Measurements from ENCODE around the gene SPTLC1.
"Not testable (repeated sequence)": the region's sequence is repeated elsewhere in the genome, so short reads cannot be mapped to it uniquely, and the experiment has no call there.

SPTLC1 gene

GRCh38 chr9:92121265-92121664 is 6.1 kb upstream of the SPTLC1 start:
- no peak for ATAC-seq (ENCODE audit: low read depth)
- H3K4me1 ChIP-seq (ENCODE audit: insufficient read depth, poor library complexity, severe bottlenecking) = no peaks in the 10 kb centered on the region
- DNase-seq (ENCODE audit: low spot score) = no peak
- H3K27ac ChIP-seq (ENCODE audit: poor library complexity, severe bottlenecking) = no peak overlapping the region
- H3K9me3 ChIP-seq (ENCODE audit: severe bottlenecking) = no peaks in the 10 kb centered on the region
- TF ChIP-seq CTCF (IDR thresholded peaks at IDR 0.05; ENCODE audit: poor library complexity, severe bottlenecking) = no peak
- no peak overlapping the region for H3K4me3 ChIP-seq (ENCODE audit: severe bottlenecking)
- no peaks in the 10 kb centered on the region for H3K27me3 ChIP-seq (ENCODE audit: insufficient read depth, poor library complexity, severe bottlenecking)
- no peaks in the 10 kb centered on the region for H3K36me3 ChIP-seq (ENCODE audit: low read depth)

- H3K9me3 ChIP-seq (ENCODE audit: severe bottlenecking) = no peaks in the 10 kb centered on the region
- DNase-seq (ENCODE audit: low spot score) = no peak
Measured at GRCh38 chr9:92120138-92120537, 4.9 kb upstream of the SPTLC1 start.

GRCh38 chr9:92119586-92119985 is 4.4 kb upstream of the SPTLC1 start:
- no peak overlapping the region for H3K27ac ChIP-seq (ENCODE audit: poor library complexity, severe bottlenecking)
- TF ChIP-seq CTCF (IDR thresholded peaks at IDR 0.05; ENCODE audit: poor library complexity, severe bottlenecking) = no peak
- ATAC-seq (ENCODE audit: low read depth) = no peak
- H3K9me3 ChIP-seq (ENCODE audit: severe bottlenecking) = no peaks in the 10 kb centered on the region
- no peak overlapping the region for H3K4me3 ChIP-seq (ENCODE audit: severe bottlenecking)
- H3K27me3 ChIP-seq (ENCODE audit: insufficient read depth, poor library complexity, severe bottlenecking) = no peaks in the 10 kb centered on the region
- DNase-seq (ENCODE audit: low spot score) = no peak
- no peaks in the 10 kb centered on the region for H3K4me1 ChIP-seq (ENCODE audit: insufficient read depth, poor library complexity, severe bottlenecking)
- H3K36me3 ChIP-seq (ENCODE audit: low read depth) = no peaks in the 10 kb centered on the region

More at GRCh38 chr9:92120138-92120537, 4.9 kb upstream of the SPTLC1 start:
- H3K27ac ChIP-seq (ENCODE audit: poor library complexity, severe bottlenecking) = no peak overlapping the region
- no peaks in the 10 kb centered on the region for H3K36me3 ChIP-seq (ENCODE audit: low read depth)
- TF ChIP-seq CTCF (IDR thresholded peaks at IDR 0.05; ENCODE audit: poor library complexity, severe bottlenecking) = no peak
- no peaks in the 10 kb centered on the region for H3K4me1 ChIP-seq (ENCODE audit: insufficient read depth, poor library complexity, severe bottlenecking)
- H3K4me3 ChIP-seq (ENCODE audit: severe bottlenecking) = no peak overlapping the region
- H3K27me3 ChIP-seq (ENCODE audit: insufficient read depth, poor library complexity, severe bottlenecking) = no peaks in the 10 kb centered on the region
- no peak for ATAC-seq (ENCODE audit: low read depth)

- peaks cover 45% of the 10 kb centered on the region for H3K36me3 ChIP-seq (ENCODE audit: low read depth)
- TF ChIP-seq CTCF (IDR thresholded peaks at IDR 0.05; ENCODE audit: poor library complexity, severe bottlenecking) = no peak
- no peaks in the 10 kb centered on the region for H3K27me3 ChIP-seq (ENCODE audit: insufficient read depth, poor library complexity, severe bottlenecking)
- H3K4me1 ChIP-seq (ENCODE audit: insufficient read depth, poor library complexity, severe bottlenecking) = no peaks in the 10 kb centered on the region
- DNase-seq (ENCODE audit: low spot score) = no peak
- no peaks in the 10 kb centered on the region for H3K9me3 ChIP-seq (ENCODE audit: severe bottlenecking)
- no peak for ATAC-seq (ENCODE audit: low read depth)
- H3K4me3 ChIP-seq (ENCODE audit: severe bottlenecking) = no peak overlapping the region
- no peak overlapping the region for H3K27ac ChIP-seq (ENCODE audit: poor library complexity, severe bottlenecking)
Measured at GRCh38 chr9:92108122-92108521, 7.1 kb downstream of the SPTLC1 start.

GRCh38 chr9:92105446-92106225 is 9.6 kb downstream of the SPTLC1 start:
- ATAC-seq (ENCODE audit: low read depth); H3K4me3 ChIP-seq (ENCODE audit: severe bottlenecking); H3K9me3 ChIP-seq (ENCODE audit: severe bottlenecking); H3K4me1 ChIP-seq (ENCODE audit: insufficient read depth, poor library complexity, severe bottlenecking); H3K27ac ChIP-seq (ENCODE audit: poor library complexity, severe bottlenecking); DNase-seq (ENCODE audit: low spot score); H3K27me3 ChIP-seq (ENCODE audit: insufficient read depth, poor library complexity, severe bottlenecking): not testable (repeated sequence)
- H3K36me3 ChIP-seq (ENCODE audit: low read depth) = peaks cover 30% of the 10 kb centered on the region

- H3K27me3 ChIP-seq (ENCODE audit: insufficient read depth, poor library complexity, severe bottlenecking); DNase-seq (ENCODE audit: low spot score); ATAC-seq (ENCODE audit: low read depth); H3K9me3 ChIP-seq (ENCODE audit: severe bottlenecking); H3K27ac ChIP-seq (ENCODE audit: poor library complexity, severe bottlenecking); H3K4me3 ChIP-seq (ENCODE audit: severe bottlenecking): not testable (repeated sequence)
- Histone ChIP-seq H3K4me1 (ENCODE audit: insufficient read depth, poor library complexity, severe bottlenecking) (peaks cover 18% of the 10 kb centered on the region), H3K36me3 (ENCODE audit: low read depth) (peaks cover 18% of the 10 kb centered on the region)
Measured at GRCh38 chr9:92103601-92104000, 11.6 kb downstream of the SPTLC1 start.
